ENCODE measurements around the gene RABL6. TPM values are rescaled to one million over a fixed set of nuclear protein-coding genes. Genes with fewer than 3 reads are reported as not detected.
A peak's percentile ranks its signal among the peaks of the same experiment; 100 is the strongest.

Gene RABL6
- total and polyA plus RNA-seq, 2 donors (not counting 1 experiment from before 2014, with no cell fraction given) = 36.8 to 59.6 TPM

GRCh38 chr9:136762915-136763648 lies 44.7 kb upstream of the RABL6 start:
- Histone ChIP-seq H3K36me3 (ENCODE audit: control insufficient read depth, insufficient read depth, low read length) (no peaks in the 10 kb centered on the region), H3K4me1 (ENCODE audit: control insufficient read depth, extremely low read depth, insufficient read depth, low read length) (no peaks in the 10 kb centered on the region), H4K20me1 (ENCODE audit: control insufficient read depth, extremely low read depth, insufficient read depth, low read length) (no peaks in the 10 kb centered on the region), H3K4me2 (ENCODE audit: extremely low read depth, insufficient read depth, low read length) (no peak overlapping the region), H3K9me3 (ENCODE audit: control insufficient read depth, insufficient read depth, low read depth, low read length) (no peaks in the 10 kb centered on the region), H2AFZ (ENCODE audit: low read length) (no peak overlapping the region), H3K27ac (ENCODE audit: insufficient read depth, low read length) (no peak overlapping the region), H3K79me2 (ENCODE audit: control insufficient read depth, insufficient read depth, low read length) (no peaks in the 10 kb centered on the region), H3K4me3 (replicated peaks in 1 of 4; ENCODE audit: control extremely low read depth in 1 of 4, insufficient read depth in 1 of 4, low read depth in 3 of 4, low read length in 4 of 4) (no peak overlapping the region), H3K9ac (ENCODE audit: insufficient read depth, low read length) (no peak overlapping the region), H3K27me3 (ENCODE audit: control insufficient read depth, insufficient read depth, low read length) (peaks cover 7% of the 10 kb centered on the region)
- TF ChIP-seq CTCF (conservative IDR thresholded peaks at IDR 0.05 in 1 of 2, IDR thresholded peaks at IDR 0.05 in 1 of 2; ENCODE audit: low read depth in 1 of 2, low read length in 2 of 2) (no peak), EZH2 (IDR thresholded peaks at IDR 0.05; ENCODE audit: low read length, missing control alignments) (no peak)
- DNase-seq (ENCODE audit: low read depth in 2 of 2) = peak; percentile 13 to 20

DNA sequence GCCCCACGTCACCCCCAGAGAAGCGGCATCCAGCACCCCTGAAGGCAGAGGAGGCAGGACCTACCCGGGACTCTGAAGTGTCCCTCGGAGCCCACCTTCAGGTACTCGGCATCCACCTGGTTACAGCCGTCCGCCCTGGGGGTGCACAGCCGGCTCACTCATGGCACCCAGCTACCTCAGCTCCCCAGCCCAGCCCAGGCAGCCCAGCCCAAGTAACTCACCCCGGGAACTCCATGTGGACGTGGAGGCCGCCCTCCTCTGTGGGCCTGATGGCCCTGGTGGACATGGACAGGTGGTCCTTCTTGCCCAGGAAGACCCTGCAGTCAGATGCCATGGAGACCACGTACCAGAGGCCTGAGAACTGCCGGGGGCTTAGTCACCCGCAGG lies 44.1 kb upstream of the RABL6 start:
- H4K20me1 ChIP-seq (ENCODE audit: control insufficient read depth, extremely low read depth, insufficient read depth, low read length) = no peaks in the 10 kb centered on the region
- H3K4me1 ChIP-seq (ENCODE audit: control insufficient read depth, extremely low read depth, insufficient read depth, low read length) = no peaks in the 10 kb centered on the region
- no peak overlapping the region for H3K9ac ChIP-seq (ENCODE audit: insufficient read depth, low read length)
- no peak overlapping the region for H3K4me2 ChIP-seq (ENCODE audit: extremely low read depth, insufficient read depth, low read length)
- no peaks in the 10 kb centered on the region for H3K79me2 ChIP-seq (ENCODE audit: control insufficient read depth, insufficient read depth, low read length)
- H3K27me3 ChIP-seq (ENCODE audit: control insufficient read depth, insufficient read depth, low read length) = peaks cover 8% of the 10 kb centered on the region
- TF ChIP-seq EZH2 (IDR thresholded peaks at IDR 0.05; ENCODE audit: low read length, missing control alignments) (no peak), CTCF (conservative IDR thresholded peaks at IDR 0.05 in 1 of 2, IDR thresholded peaks at IDR 0.05 in 1 of 2; ENCODE audit: low read depth in 1 of 2, low read length in 2 of 2) (no peak)
- no peaks in the 10 kb centered on the region for H3K9me3 ChIP-seq (ENCODE audit: control insufficient read depth, insufficient read depth, low read depth, low read length)
- no peak overlapping the region for H3K27ac ChIP-seq (ENCODE audit: insufficient read depth, low read length)
- H3K36me3 ChIP-seq (ENCODE audit: control insufficient read depth, insufficient read depth, low read length) = no peaks in the 10 kb centered on the region
- H2AFZ ChIP-seq (ENCODE audit: low read length) = no peak overlapping the region
- H3K4me3 ChIP-seq (replicated peaks in 1 of 4; ENCODE audit: control extremely low read depth in 1 of 4, insufficient read depth in 1 of 4, low read depth in 3 of 4, low read length in 4 of 4) = no peak overlapping the region
- no peak for DNase-seq (ENCODE audit: low read depth in 2 of 2)

GRCh38 chr9:136764301-136764891 lies 43.4 kb upstream of the RABL6 start, which contains the start of gene LCN15:
LCN15 (minus strand) TSS chr9:136764518; CDS start chr9:136764488, 30 bp downstream.
- Histone ChIP-seq H3K4me1 (ENCODE audit: control insufficient read depth, extremely low read depth, insufficient read depth, low read length) (no peaks in the 10 kb centered on the region), H3K4me3 (replicated peaks in 1 of 4; ENCODE audit: control extremely low read depth in 1 of 4, insufficient read depth in 1 of 4, low read depth in 3 of 4, low read length in 4 of 4) (no peak within 1 kb of the TSS), H3K36me3 (ENCODE audit: control insufficient read depth, insufficient read depth, low read length) (no peaks in the 10 kb centered on the region), H3K9me3 (ENCODE audit: control insufficient read depth, insufficient read depth, low read depth, low read length) (no peaks in the 10 kb centered on the region), H4K20me1 (ENCODE audit: control insufficient read depth, extremely low read depth, insufficient read depth, low read length) (no peaks in the 10 kb centered on the region), H3K4me2 (ENCODE audit: extremely low read depth, insufficient read depth, low read length) (no peak within 1 kb of the TSS), H3K27ac (ENCODE audit: insufficient read depth, low read length) (no peak within 1 kb of the TSS), H3K79me2 (ENCODE audit: control insufficient read depth, insufficient read depth, low read length) (no peaks in the 10 kb centered on the region), H3K27me3 (ENCODE audit: control insufficient read depth, insufficient read depth, low read length) (peaks cover 8% of the 10 kb centered on the region), H2AFZ (ENCODE audit: low read length) (no peak within 1 kb of the TSS), H3K9ac (ENCODE audit: insufficient read depth, low read length) (no peak within 1 kb of the TSS)
- no peak for DNase-seq (ENCODE audit: low read depth in 2 of 2)
- TF ChIP-seq EZH2 (IDR thresholded peaks at IDR 0.05; ENCODE audit: low read length, missing control alignments) (no peak), CTCF (conservative IDR thresholded peaks at IDR 0.05 in 1 of 2, IDR thresholded peaks at IDR 0.05 in 1 of 2; ENCODE audit: low read depth in 1 of 2, low read length in 2 of 2) (no peak)
